Right lobe of liver (tissue), 6 donors: ENCODE measurements around the gene FOXL2. TPM values are rescaled to one million over a fixed set of nuclear protein-coding genes. Genes with fewer than 3 reads are reported as not detected.

Experiments used
- ATAC-seq, 4 donors: fragments of 200-7000 bp; cut with Tn5 transposase; one replicate each; pipeline ENCODE4 v1.9.1; 2020; ENCODE audit warnings: mild to moderate bottlenecking in 4 of 4, moderate library complexity in 4 of 4
- DNase-seq, 3 donors: peaks; one replicate each; pipeline ENCODE4 v3.0.0-alpha.2; 2020
- H3K27ac ChIP-seq, 3 donors: fragments of 200-600 bp; one replicate each; pipeline ENCODE4 v1.8.0; 2022
- H3K27me3 ChIP-seq, 2 donors: fragments of 200-600 bp; one replicate each; pipeline ENCODE4 v1.8.0; 2022
- H3K36me3 ChIP-seq, 4 donors: fragments of 200-600 bp; sonication (generic) in 1 of 4; one replicate each; pipeline versions ENCODE4 v1.5.1 to v1.8.0; 2017 to 2022; ENCODE audit warnings: control low read depth in 1 of 4
- H3K4me1 ChIP-seq, 4 donors: fragments of 200-600 bp; sonication (generic) in 1 of 4; one replicate each; pipeline versions ENCODE4 v1.5.1 to v1.8.0; 2017 to 2022; ENCODE audit warnings: control low read depth in 1 of 4
- H3K4me3 ChIP-seq, 3 donors: fragments of 200-600 bp; one replicate each; pipeline ENCODE4 v1.8.0; 2022
- H3K9me3 ChIP-seq, 4 donors: fragments of 200-600 bp; sonication (generic) in 1 of 4; one replicate each; pipeline versions ENCODE4 v1.5.1 to v1.8.0; 2017 to 2022; ENCODE audit warnings: control low read depth in 1 of 4
- POLR2A ChIP-seq: fragments of 450-650 bp; IDR thresholded peaks from one replicate; pipeline ENCODE4 v1.6.1; 2017; ENCODE audit warnings: antibody characterized with exemption, mild to moderate bottlenecking
- WGBS: methylation state at CpG from one replicate; pipeline ENCODE4 v1.1.6; 2018; ENCODE audit warnings: low coverage, low lambda C conversion rate; ENCODE audit not compliant: insufficient coverage; ENCODE audit errors: missing lambda C conversion rate; 5-methylcytosine and 5-hydroxymethylcytosine counted together
- intact Hi-C, 2 donors: fragments of 100-400 bp; cut with DNase I; formaldehyde crosslinking; loops; one replicate each; pipeline versions ENCODE4 v1.11.2 to v1.14.1; 2022
- total RNA-seq, 6 experiments: library from RNA; depleted of rRNA in 2 of 6; stranded (reverse); fragments of >200 nt in 2 of 6; fragmentation: NEBNext Ultra II Directional in 3 of 6; extraction: Animal tissue kit (Norgen Biotek cat#: 25700) in 3 of 6; gene quantifications; one replicate each; pipeline versions ENCODE4 v1.1.0 to v1.2.4, GENCODE V29; 2016 to 2023
- TF ChIP-seq, protein P1 (sequence below), 4 donors: fragments of 200-600 bp in 3 of 4; fragments of 450-650 bp in 1 of 4; IDR thresholded peaks; one replicate each; pipeline versions ENCODE4 v1.5.1 to v1.8.0; 2016 to 2022; ENCODE audit warnings: antibody characterized with exemption in 4 of 4, mild to moderate bottlenecking in 2 of 4
- donor health status: DM: no; HTN: yes; CAD: no.
- donor health status: DM: no; HTN: no; CAD: no.
- donor health status: DM: no; HTN: no; CAD: no.
- donor health status: DM: no; HTN: yes; CAD: no.
- donor health status: DM: no; HTN: yes; CAD: no.

Gene FOXL2
- total RNA-seq, 6 experiments from 2014 or later: not detected

- intact Hi-C loops: no loop called here
- no peaks in the 10 kb centered on the region for H3K9me3 ChIP-seq
- DNase-seq (no peak), ATAC-seq (no peak)
- 54% methylated on average over 4 of the region's 8 CpGs for WGBS
- peaks cover 4 to 21% of the 10 kb centered on the region in 2 donors for H3K27me3 ChIP-seq
- TF ChIP-seq POLR2A: no peak
- TF ChIP-seq, protein P1, sequence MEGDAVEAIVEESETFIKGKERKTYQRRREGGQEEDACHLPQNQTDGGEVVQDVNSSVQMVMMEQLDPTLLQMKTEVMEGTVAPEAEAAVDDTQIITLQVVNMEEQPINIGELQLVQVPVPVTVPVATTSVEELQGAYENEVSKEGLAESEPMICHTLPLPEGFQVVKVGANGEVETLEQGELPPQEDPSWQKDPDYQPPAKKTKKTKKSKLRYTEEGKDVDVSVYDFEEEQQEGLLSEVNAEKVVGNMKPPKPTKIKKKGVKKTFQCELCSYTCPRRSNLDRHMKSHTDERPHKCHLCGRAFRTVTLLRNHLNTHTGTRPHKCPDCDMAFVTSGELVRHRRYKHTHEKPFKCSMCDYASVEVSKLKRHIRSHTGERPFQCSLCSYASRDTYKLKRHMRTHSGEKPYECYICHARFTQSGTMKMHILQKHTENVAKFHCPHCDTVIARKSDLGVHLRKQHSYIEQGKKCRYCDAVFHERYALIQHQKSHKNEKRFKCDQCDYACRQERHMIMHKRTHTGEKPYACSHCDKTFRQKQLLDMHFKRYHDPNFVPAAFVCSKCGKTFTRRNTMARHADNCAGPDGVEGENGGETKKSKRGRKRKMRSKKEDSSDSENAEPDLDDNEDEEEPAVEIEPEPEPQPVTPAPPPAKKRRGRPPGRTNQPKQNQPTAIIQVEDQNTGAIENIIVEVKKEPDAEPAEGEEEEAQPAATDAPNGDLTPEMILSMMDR (IDR thresholded peaks at IDR 0.05): no peak
- H3K4me3 ChIP-seq: no peak overlapping the region
- H3K27ac ChIP-seq: no peak overlapping the region
- H3K4me1 ChIP-seq: peaks cover 0 to 19% (median 0%) of the 10 kb centered on the region in 4 donors
- H3K36me3 ChIP-seq: no peaks in the 10 kb centered on the region
These were observed 3.8 kb upstream of the FOXL2 start for GRCh38 chr3:138950701-138951100.

DNA sequence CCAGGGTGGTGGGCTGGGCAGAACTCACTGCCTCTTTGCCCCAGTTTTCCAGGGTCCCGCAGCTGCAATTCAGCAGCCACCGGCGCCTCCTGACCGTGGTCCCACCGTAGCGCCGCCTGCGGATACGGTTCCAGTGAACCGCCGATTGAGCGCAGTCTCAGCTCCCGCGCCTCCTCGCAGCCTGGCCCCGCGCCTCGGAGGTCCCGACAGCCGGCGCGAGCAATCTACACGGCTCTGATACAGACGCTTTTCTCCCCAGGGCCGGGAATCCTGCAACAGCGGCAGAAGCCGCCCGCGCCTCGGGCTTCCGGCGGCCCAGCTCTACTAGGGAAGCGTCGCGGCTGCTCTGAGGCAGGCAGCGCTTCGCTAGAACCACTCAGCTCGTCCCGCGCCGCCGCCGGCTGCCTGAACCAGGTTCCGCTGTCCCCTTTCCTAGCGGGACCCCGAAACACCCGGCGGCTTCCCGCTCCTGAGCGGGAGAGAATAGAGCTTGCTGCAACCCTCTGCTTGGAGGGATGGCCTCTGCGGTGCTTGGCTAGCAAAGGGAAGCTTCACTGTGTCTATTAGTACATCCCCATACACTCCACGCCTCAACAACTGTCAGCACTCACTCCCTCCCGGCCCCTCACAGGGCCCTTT lies 3.2 kb upstream of the FOXL2 start:
- ATAC-seq: peak; percentile 59 to 66 (median 64)
- Histone ChIP-seq H3K36me3 (no peaks in the 10 kb centered on the region), H3K4me1 (peaks cover 0 to 23% (median under 1%) of the 10 kb centered on the region in 4 donors), H3K9me3 (no peaks in the 10 kb centered on the region), H3K27ac (no peak overlapping the region), H3K27me3 (peaks cover 8 to 24% of the 10 kb centered on the region in 2 donors), H3K4me3 (peak overlapping the region in 2 of 3 donors; percentile 7 to 26)
- intact Hi-C loops: no loop called here
- no peak for DNase-seq
- WGBS: 0% methylated on average over 7 of the region's 53 CpGs
- TF ChIP-seq POLR2A: no peak
- TF ChIP-seq, protein P1 (IDR thresholded peaks at IDR 0.05): no peak

GRCh38 chr3:138949445-138950005 lies 2.6 kb upstream of the FOXL2 start:
- DNase-seq (no peak), ATAC-seq (peak in 1 of 4 donors; percentile 8)
- Histone ChIP-seq H3K4me3 (peak overlapping the region in 2 of 3 donors; percentile 7 to 26), H3K27ac (no peak overlapping the region), H3K9me3 (no peaks in the 10 kb centered on the region), H3K4me1 (peaks cover 0 to 29% (median 3%) of the 10 kb centered on the region in 4 donors), H3K27me3 (peaks cover 14 to 30% of the 10 kb centered on the region in 2 donors), H3K36me3 (no peaks in the 10 kb centered on the region)
- TF ChIP-seq, protein P1 (IDR thresholded peaks at IDR 0.05): no peak
- no peak for TF ChIP-seq POLR2A
- 7% methylated on average over 3 of the region's 27 CpGs for WGBS
- intact Hi-C loops: loop anchor here in 1 of 2 donors (10.0 kb wide), 1 partner anchor 375 kb away; no protein-coding TSS in a partner anchor

DNA sequence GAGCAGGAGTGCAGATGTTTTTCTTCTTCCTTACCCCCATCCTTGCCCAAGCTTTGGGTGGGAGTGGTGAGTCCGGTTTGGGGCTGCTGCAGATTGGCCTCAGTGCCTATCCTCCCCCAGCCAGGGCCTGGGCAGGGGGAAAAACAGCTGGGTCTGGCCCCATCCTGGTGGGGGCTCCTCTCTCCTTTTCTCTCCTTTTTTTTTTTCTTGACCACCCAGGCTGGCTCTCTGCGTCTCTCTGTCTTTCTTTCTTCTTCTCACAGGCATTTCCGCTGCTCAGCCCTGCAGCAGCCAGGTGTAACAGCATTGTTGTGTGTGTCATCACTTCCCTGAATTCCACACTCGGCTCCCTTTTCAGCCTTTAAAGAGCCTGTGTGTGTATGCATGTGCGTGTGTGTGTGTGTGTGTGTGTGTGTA lies 2.1 kb upstream of the FOXL2 start:
- WGBS: 40% methylated on average over 5 of the region's 5 CpGs
- Histone ChIP-seq H3K27ac (no peak overlapping the region), H3K9me3 (no peaks in the 10 kb centered on the region), H3K27me3 (peaks cover 14 to 33% of the 10 kb centered on the region in 2 donors), H3K4me1 (peaks cover 0 to 34% (median 3%) of the 10 kb centered on the region in 4 donors), H3K4me3 (no peak overlapping the region), H3K36me3 (no peaks in the 10 kb centered on the region)
- DNase-seq (no peak), ATAC-seq (no peak)
- intact Hi-C loops: loop anchor here in 1 of 2 donors (10.0 kb wide), 1 partner anchor 376 kb away; no protein-coding TSS in a partner anchor
- TF ChIP-seq, protein P1 (IDR thresholded peaks at IDR 0.05): no peak
- TF ChIP-seq POLR2A: no peak
